Measurements from ENCODE around the gene GPR87.

The GPR87 gene

GRCh38 chr3:151282921-151283320, 33.7 kb downstream of the GPR87 start:
- DNase-seq (no peak), ATAC-seq (peak; percentile 38)

- ATAC-seq (no peak), DNase-seq (no peak)
Observed at GRCh38 chr3:151281671-151282324, 34.8 kb downstream of the GPR87 start.

- no peak for DNase-seq
- peak; percentile 41 for ATAC-seq
Observed at GRCh38 chr3:151278230-151278629, 38.4 kb downstream of the GPR87 start, which contains the start of gene P2RY14. TSS of gene P2RY14 (minus strand) at chr3:151278542. CDS start at chr3:151214316, 64,226 bp downstream.

- peak; percentile 45 for ATAC-seq
- DNase-seq: no peak
Observed at GRCh38 chr3:151276687-151277042, 40.0 kb downstream of the GPR87 start.

DNA sequence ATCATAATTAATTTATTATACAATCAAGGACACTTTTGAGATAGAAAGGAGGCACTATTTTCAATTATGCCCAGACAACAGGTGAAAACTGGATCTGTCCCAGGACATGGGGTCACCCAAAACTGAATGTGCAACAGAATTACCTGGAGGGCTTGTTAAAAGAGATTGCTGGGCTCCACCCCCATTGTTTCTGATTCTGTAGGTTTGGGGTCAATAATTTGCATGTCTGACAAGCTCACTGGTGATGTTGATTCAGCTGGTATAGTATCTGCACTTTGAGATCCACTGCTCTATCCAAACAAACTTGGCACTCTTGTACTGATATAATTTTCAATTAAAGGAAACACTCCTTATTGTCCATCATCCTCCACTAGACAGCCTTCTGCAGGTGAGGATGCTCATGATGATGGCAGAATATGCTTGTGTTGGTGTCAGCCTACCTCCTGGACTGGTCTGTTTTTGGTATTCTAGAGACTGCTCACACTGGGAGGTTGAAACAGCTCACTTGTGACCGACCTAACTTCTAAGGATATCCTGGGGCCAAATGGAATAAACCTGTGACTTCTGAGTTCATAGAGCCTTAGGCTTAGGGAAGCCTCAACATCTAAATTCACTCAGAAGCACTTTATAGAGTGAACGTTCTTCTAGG, 40.5 kb downstream of the GPR87 start:
- DNase-seq (no peak), ATAC-seq (no peak)

DNA sequence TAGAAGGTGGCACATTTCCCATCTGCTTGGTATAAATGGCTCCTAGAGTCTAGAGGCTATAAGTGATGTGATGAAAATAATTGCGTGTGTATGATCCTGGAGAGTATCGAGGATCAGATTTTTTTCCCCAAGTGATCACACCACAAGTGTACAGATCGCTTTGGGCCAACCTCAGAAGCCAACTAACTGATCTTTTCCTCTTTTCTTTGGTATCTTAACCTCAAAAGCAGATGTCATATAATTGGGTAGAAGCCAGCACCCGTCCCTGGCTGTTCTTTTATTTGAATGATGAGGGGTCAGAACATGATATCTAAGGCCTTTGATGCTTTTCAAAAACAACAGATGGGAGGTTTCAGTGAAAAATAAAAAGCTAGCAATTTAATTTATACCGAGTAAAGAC, 41.5 kb downstream of the GPR87 start:
- DNase-seq: no peak
- no peak for ATAC-seq

DNA sequence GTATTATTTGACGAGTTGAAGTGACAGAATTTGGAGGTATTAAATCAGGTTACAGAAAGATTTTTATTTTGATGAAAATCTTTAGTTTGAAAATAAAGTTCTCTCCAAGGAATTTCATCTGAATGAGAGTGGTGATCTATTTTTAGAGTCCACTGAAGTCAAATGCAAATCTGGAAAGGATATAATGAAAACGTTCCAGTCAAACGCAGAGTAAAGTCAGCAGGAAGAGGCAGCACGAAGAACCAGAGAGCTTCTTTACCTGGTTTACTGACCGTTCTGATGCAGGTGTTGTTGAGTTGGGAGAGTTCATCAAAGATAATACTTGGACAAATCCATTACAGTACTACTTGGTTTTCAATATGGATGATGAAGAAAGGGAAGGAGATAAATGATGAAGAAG, 47.0 kb downstream of the GPR87 start:
- no peak for DNase-seq
- ATAC-seq: no peak

GRCh38 chr3:151268267-151269235, 48.1 kb downstream of the GPR87 start:
- ATAC-seq (peak; percentile 90), DNase-seq (peak; percentile 57)

DNA sequence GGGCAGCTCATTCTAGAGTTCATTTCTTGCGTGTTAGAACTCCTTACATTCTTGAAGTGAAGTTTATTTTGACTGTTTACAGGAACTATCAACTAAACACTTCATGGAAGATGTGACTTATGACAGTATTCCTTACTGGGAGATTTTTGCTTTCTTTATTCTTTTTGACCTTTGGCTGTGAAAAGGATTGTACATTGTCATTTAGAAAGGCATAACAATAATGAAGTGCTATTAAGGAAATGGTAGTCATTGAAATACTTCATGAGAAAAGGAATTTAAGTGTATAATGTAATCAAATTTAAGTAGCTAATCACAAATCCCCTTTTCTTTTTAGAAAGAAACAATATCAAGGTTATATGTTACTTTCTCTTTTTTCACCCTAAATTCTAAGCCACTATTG, 49.6 kb downstream of the GPR87 start:
- DNase-seq (no peak), ATAC-seq (no peak)

DNA sequence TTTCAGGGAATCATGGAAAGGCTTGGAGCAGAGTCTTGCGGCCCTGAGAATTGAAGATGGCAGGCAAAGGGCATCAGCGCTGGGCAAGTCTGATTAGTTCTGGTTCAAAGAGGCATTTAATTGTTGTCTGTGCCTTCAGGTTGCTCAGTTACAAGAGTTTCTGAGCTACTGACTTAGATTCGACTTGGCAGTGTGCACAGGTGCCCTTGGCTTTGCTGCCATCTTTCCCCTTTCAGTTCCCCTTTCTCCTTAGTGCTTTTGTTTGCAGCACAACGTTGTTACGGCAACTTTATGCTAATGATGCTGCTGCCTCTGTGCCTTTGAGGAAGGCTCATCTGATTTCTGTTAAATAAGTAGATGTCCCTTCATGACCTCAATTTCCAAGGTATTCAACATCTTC, 50.8 kb downstream of the GPR87 start:
- ATAC-seq: no peak

DNA sequence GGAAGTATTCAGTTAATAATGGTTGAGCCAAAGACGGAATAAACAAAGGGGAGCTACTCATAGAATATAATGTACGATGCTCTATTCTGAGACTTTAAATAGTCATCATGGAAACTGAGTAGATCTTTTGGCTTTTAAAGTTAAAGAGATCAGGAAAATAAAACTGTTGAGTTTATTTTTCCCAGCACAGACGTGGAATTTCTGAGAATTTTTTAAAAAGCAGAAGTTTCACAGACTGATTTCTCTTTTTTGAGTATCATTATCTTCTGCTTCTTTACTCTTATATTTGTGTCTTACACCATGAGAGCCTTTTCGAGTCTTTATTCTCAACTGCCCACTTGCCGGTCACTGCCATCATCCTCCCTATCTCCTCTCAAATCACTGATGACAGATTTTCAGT, 51.5 kb downstream of the GPR87 start:
- no peak for ATAC-seq
- DNase-seq: no peak

More for the DNA sequence above, 50.8 kb downstream of the GPR87 start:
- no peak for DNase-seq

GRCh38 chr3:151264605-151265004, 52.0 kb downstream of the GPR87 start:
- DNase-seq (no peak), ATAC-seq (no peak)

GRCh38 chr3:151262871-151263525, 53.6 kb downstream of the GPR87 start:
- DNase-seq (no peak), ATAC-seq (no peak)

DNA sequence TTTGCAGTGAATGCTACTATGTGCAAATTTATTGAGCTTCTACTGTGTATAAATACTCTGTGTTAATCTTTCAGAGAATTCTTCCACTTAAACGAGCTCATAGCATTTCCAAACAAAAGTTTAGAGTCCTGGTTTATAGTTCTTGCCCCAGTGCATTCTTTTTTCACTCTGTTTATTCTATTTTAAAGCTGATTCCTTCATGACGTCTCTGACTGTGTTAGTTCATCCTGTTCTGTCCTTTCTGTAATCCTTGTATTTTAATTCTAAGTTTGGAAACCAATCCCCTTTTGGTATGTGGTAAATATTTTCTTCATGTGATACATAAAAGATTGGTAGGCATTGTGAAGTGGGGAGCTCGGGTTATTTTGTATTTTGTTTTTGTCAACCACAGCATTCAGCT, 57.0 kb downstream of the GPR87 start:
- ATAC-seq (no peak), DNase-seq (no peak)

DNA sequence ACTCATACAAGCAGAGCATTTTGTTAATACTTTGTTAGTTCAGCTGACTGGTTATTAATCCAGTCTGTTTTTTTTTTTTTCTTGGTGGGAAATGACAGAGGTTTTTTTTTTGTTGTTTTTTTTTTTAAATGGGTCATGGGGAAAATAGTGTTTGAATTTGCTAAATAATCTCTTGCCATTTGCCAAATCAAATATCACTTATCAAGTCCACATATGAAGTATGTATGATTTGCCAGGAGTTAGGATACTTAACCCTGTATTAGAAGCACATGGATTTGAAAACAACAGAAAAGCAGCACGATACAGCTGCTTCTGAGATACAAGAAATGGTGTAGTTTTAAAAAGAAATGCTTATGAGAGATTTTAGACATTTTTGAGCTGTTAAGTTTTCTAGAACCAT, 59.9 kb downstream of the GPR87 start:
- DNase-seq: no peak
- no peak for ATAC-seq

- DNase-seq: no peak
- no peak for ATAC-seq
Observed at GRCh38 chr3:151248772-151249337, 67.8 kb downstream of the GPR87 start.
